Gastrocnemius medialis (tissue), 4 donors: Measurements from ENCODE around the gene LARP4B.

ENCODE experiments used
- POLR2A ChIP-seq, 2 donors: fragments of 450-650 bp; IDR thresholded peaks; one replicate each; pipeline ENCODE4 v1.6.1; 2017; ENCODE audit warnings: antibody characterized with exemption in 2 of 2, mild to moderate bottlenecking in 2 of 2, moderate library complexity in 2 of 2
- TF ChIP-seq, protein P1 (sequence below), 5 experiments: fragments of 450-650 bp in 3 of 5; fragments of 200-600 bp in 2 of 5; sonication (generic) in 2 of 5; IDR thresholded peaks in 4 of 5; conservative IDR thresholded peaks in 1 of 5; 1 replicate in 4 of 5; 2 replicates in 1 of 5; pipeline ENCODE4 v1.5.1; 2016 to 2019; ENCODE audit warnings: antibody characterized with exemption in 5 of 5, mild to moderate bottlenecking in 3 of 5, moderate library complexity in 3 of 5

DNA sequence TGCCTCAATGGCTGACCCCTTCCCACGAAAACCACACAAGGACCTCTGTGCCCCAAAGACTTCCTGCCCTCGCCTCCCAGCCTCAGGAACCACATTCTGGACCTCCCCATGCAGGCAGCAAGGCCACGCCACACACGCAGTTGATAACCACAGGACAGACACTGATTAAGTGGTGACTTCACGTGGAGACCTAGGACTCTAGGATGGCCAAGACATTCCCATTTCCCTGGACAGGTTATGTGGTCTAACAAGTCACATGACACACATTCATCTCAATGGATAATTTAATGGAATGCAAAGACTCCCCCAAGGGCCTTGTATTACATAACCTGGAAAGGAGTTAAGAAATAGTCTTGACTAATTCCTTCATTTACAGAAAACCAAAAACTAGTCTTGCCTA lies 110.2 kb downstream of the LARP4B start:
- TF ChIP-seq POLR2A (IDR thresholded peaks at IDR 0.05), result no peak
- TF ChIP-seq, protein P1, sequence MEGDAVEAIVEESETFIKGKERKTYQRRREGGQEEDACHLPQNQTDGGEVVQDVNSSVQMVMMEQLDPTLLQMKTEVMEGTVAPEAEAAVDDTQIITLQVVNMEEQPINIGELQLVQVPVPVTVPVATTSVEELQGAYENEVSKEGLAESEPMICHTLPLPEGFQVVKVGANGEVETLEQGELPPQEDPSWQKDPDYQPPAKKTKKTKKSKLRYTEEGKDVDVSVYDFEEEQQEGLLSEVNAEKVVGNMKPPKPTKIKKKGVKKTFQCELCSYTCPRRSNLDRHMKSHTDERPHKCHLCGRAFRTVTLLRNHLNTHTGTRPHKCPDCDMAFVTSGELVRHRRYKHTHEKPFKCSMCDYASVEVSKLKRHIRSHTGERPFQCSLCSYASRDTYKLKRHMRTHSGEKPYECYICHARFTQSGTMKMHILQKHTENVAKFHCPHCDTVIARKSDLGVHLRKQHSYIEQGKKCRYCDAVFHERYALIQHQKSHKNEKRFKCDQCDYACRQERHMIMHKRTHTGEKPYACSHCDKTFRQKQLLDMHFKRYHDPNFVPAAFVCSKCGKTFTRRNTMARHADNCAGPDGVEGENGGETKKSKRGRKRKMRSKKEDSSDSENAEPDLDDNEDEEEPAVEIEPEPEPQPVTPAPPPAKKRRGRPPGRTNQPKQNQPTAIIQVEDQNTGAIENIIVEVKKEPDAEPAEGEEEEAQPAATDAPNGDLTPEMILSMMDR (IDR thresholded peaks at IDR 0.05 in 4 of 5, conservative IDR thresholded peaks at IDR 0.05 in 1 of 5), result no peak
